Activated CD4-positive, alpha-beta T cell treated with anti-CD3 and anti-CD28 coated beads for 4 hours (primary cell): ENCODE results near the gene C16orf89.
A peak's percentile ranks its signal among the peaks of the same experiment; 100 is the strongest.
"Not testable (repeated sequence)": the region's sequence is repeated elsewhere in the genome, so short reads cannot be mapped to it uniquely, and the experiment has no call there.

Source experiments
- DNase-seq, 2 donors: peaks; one replicate each; pipeline ENCODE4 v3.0.0-alpha.2; 2020

The C16orf89 gene

DNA sequence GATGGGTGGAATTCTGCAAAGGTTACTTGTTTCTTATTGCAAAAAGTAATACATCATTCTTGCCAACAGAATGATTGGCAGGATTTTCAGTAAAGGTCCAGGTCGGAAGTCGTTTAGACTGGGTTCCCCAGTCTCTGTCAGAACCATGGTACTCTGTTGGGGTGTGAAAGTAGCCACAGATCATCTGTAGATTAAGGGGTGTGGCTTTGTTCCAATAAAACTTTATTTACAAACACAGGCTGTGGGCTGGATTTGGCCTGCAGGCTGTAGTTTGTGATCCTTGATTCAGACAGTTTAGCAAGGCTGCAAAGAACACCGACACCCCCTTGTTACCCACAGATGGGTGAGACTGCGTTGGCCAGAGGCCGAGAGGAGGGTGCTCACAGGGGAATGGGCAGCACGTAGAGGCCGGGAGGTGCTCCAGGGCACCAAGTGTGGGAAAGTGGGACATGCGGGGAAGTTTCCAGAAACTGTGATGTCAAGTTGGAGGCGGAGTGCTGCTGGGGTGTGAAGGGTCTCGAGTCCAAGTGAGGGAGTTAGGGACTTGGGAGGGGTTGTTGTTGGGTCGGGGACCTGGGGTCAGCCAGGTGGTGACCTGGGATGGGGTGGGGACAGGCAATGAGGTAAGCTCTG lies 18.5 kb upstream of the C16orf89 start:
- DNase-seq, result not testable (repeated sequence)

DNA sequence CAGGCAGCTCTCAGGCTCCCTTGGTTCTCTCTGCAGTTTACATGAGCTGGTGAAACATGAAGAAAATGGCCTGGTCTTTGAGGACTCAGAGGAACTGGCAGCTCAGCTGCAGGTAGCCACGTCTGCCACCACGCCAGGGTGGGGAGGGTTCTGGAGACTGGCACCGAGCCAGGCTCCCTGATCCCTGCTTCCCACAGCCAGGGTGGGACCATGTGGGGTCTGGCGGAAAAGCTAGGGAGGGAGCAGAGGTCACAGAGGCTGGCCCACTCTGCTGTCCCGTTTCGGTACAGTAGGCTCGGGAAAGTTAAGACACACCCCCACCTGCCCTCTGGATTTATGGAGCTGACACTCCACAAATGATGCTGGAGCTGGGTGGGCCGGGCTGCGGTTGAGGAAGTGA lies 17.9 kb upstream of the C16orf89 start:
- not testable (repeated sequence) for DNase-seq

DNA sequence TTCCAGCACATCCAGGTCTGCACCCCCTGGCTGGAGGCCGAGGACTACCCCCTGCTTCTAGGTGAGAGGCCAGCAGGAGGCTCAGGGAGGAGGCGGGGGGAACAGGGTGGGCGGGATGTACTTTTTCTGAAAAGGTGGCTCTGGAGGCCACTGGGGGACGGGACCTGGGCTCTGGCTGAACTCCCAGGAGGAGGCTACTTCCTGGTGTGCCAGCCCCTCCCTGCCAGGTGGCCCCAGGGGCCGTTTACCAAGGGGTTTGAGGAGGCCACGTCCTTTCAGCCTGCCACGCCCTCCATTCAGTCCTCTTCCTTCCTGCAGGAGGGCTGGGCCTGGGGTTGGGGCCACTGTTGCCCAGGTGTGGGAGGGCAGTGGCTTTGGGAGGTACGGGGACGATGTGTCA lies 15.2 kb upstream of the C16orf89 start:
- not testable (repeated sequence) for DNase-seq

DNA sequence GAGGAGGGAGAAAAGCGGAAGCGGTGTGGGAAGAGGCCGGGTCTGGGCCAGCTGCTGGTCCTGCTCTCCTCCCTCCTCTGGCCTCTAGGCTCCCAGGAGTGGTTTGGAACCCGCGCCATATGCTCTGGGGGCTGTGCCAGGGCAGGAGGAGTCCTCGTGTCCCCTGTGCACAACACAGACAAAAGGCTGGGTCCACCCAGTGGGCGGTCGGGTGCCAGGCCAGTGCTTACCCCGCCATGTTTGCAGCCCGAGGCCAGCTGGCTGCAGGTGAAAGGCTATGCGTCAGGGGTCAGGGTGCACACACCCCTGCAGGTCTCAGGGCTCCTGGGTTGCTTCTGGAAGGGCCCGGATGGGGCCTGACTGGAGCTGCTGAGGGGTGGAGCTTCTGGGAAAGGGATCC lies 14.7 kb upstream of the C16orf89 start:
- not testable (repeated sequence) for DNase-seq

DNA sequence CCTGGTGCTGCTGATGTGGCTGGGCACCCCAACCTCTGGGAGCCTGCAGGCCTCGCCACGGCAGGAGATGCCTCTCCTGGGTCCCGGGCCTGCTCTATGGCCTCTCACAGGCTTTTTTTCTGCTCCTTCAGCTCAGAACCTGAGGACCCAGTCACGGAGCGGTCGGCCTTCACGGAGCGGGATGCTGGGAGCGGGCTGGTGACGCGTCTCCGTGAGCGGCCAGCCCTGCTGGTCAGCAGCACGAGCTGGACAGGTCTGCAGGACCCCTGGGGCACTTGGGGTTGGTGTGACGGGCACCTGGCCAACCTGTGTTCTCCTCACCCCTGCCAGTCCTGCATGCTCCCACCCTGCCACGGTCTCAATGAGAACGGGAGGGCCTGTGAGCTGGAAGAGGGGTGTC lies 12.9 kb upstream of the C16orf89 start:
- DNase-seq, result no peak

DNA sequence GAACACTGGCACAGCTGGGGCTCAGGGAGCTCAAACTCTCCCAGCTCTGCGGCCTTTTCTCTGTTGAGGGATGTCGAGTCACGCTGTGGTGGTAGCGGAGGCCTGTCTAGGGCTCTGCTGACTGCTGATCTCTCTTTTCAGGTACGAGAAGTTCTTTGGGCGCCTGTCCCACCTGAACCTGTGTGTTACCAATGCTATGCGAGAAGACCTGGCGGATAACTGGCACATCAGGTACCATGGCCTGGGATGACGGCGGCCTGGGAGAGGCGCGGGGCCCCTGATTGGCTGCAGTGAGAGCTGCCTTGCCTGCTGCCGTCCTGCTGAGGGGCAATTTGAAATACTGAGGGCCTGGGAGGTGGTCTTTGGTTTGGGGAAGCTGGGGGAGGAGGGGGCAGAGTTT lies 11.5 kb upstream of the C16orf89 start:
- no peak for DNase-seq

DNA sequence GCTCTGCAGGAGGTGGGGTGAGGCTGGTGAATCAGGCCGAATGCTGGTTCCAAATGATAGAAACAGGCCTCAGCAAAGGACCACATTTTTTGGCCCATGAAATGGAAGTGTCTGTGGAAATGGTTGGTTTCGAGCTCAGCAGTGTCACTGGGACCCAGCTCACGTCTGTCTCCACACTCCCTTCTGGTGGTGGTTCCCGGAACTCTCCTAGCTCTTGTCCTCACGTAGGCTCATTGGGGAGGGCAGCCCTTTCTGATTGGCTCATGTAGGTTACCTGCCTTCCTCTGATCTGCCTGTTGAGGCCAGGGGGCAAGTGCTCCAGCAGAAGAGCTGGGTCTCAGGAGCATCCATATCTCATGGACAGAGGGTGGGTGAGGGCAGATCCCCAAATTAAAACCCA lies 9.9 kb upstream of the C16orf89 start:
- DNase-seq, result no peak

DNA sequence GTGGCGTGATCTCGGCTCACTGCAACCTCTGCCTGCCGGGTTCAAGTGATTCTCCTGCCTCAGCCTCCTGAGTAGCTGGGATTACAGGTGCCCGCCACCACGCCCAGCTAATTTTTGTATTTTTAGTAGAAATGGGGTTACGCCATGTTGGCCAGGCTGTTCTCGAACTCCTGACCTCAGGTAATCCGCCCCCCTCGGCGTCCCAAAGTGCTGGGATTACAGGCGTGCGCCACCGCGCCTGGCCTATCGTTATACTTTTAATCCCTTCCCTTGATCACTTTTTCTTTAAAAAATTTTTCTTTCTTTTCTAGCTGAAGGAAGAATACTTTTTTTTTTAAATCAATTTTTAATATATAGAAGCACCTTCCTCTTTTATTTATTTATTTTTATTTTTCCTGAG lies 8.0 kb upstream of the C16orf89 start:
- not testable (repeated sequence) for DNase-seq

DNA sequence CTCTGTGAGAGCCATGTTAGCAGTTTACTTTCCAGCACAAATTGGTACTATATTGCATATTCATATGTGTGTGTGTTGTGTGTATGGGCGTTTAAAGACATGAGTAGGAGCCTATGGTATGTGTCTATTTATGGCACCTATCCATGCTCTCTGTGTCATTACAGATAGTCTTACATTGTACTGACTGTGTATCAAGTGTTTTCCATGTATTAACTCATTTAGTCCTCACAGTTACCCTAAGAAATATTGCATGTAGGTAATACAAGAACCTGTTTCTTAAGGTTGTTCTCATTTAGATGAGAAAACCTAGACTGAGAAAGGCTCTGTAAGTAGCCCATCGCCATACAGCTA lies 7.5 kb upstream of the C16orf89 start:
- DNase-seq, result no peak

DNA sequence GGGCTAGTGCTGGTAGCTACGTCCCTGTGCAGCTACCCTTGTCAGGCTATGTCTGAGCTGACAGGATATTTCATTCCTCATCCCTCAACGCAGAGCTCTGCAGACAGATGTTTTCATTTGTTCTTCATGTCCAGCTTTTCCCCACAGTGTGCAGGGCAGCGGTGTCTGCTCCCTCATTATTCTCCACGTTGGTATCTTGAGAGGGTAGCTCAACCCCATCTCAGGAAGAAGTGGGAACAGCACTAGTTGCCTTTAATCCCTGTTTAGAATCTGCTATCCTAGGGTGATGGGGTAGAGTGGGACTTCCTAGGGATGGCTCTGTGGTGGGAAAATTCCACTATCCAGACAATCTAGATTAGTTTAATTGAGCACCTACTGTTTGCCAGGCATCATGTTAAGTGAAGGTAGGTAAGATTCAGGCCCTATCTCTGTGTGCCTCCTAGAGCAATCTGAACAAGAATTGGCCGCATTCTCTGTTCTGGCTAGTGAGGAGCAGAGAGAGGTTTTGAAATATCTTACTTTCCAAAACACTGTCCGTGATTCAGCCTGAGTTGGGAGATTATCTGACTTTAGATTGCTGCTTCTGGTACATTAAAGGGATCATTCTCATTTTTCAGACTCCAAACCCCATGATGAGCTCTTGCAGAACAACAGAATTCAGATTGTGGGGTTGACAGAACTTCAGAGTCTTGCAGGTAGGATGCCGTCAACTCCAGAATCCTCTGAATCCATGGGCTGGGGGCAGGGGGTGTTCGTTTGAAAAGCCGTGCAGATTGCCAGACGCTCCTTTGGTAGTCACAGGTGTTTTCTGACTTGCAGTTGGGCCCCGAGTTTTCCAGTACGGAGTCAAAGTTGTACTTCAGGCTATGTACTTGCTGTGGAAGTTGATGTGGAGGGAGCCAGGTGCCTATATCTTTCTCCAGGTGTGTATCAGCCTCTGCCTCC lies 6.8 kb upstream of the C16orf89 start:
- DNase-seq, result no peak

DNA sequence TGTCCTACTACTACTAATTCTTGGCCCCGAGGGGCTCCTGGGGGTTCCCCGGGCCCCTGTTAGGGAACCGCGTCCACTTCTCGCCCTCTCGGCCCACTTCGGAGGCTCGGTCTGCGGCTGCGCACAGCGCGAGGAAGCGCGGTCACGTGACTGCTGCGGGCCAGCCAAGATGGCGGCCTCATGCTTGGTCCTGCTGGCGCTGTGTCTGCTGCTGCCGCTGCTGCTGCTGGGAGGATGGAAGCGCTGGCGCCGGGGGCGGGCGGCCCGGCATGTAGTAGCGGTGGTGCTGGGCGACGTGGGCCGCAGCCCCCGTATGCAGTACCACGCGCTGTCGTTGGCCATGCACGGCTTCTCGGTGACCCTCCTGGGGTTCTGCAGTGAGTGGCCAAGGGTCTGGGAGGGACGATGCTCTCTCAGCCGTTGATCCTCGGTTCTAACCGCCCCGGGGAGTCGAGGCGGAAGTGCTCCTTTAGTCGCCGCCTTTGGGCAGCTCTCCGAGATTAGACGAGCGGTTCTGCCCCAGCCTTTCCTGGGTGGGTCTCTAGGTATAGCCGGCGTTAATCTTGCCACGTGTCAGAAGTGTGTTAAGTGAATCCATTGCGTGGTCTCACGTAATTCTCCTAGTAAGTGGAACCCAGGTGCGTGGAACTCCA lies 6.1 kb upstream of the C16orf89 start, which contains the start of gene ALG1:
TSS of gene ALG1 (plus strand) at position 163 of the 653 bp plus-strand sequence. CDS start at position 170, 7 bp downstream.
- DNase-seq, result peak; percentile 86 to 88

DNA sequence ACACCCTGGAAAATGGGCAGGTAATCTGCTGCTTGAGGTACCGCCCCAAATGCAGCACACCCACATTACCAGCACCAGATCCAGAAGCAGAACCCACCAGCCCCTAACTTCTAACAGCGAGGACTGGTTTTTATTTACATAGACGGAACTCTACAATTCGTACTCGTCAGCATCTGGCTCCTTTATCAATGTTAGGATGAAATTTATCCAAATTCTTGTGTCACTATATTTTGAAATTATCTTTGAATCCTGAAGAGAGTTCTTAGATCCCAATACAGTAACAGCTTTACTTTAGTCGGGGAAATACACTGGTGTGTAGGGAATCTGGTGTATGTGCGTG lies 5.6 kb upstream of the C16orf89 start:
- DNase-seq, result no peak

DNA sequence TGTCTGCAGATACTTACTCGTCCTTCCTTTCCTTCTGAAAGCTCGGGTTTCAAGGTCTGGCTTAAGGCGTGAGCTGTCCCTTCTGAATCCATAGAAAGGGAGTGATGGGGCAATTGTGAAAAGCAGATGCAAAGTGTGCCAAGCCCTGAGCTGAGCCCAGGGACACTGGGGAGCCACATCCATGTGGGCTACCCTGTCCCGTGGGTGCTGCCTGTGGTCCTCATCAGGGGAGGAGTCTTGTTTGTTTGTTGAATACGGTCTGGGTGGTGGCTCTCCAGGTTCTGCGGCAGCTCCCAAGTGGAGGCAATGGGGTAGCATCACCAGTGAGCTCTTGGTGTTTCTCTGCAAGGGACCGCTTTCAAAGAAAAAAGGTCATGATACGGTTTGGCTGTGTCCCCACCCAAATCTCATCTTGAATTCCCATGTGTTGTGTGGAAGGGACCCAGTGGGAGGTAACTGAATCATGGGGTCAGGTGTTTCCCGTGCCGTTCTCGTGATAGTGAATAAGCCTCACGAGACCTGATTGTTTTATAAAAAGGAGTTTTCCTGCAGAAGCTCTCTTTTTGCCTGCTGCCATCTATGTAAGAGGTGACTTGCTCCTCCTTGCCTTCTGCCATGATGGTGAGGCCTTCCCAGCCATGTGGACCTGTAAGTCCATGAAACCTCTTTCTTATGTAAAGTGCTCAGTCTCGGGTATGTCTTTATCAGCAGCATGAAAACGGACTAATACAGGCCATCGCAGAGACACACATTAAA lies 4.9 kb upstream of the C16orf89 start:
- DNase-seq, result no peak

DNA sequence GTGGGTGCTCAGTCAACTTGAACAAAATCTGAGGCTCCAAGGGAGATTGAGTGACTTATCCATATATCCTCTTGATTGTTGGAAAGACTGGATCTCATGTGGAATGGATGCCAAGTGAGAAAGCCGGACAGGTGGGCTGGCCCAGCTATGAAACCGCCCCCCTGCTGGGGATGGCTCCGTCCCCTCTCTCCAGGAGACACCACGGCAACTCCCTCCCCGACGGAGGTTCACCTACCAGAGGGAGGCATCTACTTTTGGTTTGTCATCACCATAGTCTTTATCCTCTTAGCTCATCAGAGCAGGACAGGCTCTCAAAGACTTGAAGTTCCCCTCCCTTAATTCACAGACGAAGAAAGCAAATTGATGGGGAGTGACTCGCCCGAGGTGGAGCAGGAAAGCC lies 4.1 kb upstream of the C16orf89 start:
- no peak for DNase-seq

DNA sequence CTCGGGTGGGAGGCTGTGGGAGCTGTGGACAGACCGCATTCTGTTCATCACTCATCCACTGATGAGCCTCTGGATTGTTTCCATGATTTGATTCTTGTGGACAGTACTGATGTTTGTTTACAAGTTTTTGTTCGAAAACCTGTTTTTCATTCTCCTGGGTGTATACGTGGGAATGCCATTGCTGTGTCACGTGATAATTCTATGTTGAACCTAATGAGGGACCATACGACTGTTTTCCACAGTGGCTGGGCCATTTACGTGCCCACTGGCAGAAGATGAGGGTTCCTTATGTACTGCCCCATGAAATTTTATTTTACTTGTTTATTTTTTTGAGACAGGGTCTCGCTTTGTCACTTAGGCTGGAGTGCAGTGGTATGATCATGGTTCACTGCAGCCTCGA lies 3.3 kb upstream of the C16orf89 start:
- no peak for DNase-seq

DNA sequence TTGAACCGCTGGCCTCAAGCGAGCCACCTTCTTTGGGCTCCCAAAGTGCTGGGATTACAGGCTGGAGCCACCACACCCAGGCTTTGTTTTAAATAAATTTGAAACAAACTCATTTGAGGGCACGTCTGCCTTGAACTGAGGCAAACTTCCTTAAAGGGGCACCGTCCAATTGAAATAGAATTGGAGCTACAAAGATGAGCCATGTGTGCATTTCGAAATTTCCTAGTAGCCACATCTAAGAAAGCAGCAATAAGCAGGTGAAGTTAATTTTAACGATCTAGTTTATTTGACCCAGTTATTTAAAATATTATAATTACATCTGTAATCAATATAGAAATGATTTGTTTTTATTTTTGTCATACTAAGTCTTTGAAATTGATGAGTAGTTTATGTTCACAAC lies 755 bp upstream of the C16orf89 start:
- no peak for DNase-seq

DNA sequence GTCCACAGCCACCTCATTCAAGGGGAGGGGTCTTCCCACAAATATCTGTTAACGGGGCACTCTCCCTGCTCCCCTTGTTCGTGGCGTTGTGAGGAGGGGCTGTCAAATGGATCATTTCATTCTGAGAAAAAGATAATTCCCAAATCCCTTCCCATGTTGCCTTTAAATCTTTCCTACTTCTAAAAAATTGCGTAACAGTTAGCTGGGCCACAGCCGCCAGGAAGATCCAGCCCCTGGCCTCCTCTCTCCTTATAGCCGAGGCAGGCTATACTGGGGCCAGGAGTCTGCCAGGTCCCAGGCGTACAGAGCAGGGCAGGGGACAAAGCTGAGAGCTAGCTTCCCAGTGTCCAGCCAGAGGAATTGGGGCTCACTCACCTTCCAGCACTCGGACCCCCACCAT lies 430 bp downstream of the C16orf89 start:
- DNase-seq, result no peak

DNA sequence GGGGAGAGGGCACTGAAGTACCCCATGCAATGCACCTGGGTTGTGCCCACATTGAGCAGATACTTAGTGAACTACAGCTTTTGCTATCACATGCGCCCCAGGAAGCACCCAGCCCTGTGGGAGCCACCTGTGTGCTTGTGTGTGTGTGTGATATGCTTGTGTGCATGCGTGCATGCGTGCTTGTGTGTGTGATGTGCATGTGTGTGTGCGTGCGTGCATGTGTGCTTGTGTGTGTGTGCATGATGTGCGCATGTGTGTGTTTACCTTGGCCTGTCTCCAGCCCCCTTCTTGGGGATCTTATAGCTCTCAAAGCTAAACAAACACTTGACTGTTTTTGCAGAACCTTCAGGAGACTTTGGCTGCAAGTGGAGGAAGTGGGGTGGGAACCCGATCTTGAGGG lies 841 bp downstream of the C16orf89 start:
- no peak for DNase-seq

DNA sequence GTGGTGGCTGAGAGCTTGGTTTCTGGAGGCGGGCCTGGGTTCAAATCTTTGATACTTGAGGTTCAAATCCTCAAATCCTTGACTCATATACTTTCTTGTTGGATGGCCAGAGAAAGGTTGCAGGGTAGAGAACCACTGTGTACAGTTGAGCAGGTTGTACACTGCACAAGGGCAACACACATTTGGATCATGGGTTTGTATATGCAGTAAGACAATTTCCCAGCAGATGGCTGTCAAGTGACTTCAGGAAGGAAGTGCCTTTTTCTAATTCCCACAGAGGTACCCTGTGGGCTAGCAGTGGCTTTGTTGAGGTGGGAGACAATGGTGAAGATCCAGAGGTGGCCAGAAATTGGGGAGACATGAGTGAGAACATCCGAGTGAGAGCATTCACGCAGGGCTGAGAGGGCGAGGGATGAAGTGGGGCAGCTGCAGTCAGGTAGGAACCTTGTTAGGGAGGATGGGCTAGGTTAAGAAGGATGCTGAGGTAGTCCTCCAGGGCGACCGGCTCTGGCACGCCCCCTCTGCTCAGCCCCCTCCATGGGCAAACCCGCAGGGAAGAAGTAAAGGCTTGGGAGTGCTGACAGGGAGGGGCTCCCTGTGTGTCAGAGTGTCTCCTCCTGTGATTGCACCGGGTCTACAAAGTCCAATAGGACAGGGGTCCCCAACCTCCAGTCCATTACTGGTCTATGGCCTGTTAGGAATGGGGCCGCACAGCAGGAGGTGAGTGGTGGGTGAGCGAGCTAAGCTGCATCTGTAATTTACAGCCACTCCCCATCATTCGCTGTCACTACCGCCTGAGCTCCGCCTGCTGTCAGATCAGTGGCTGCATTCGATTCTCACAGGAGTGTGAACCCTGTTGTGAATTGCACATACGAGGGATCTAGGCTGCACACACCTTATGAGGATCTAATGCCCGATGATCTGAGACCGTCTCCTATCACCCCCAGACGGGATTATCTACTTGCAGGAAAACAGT lies 2.7 kb downstream of the C16orf89 start:
- no peak for DNase-seq

DNA sequence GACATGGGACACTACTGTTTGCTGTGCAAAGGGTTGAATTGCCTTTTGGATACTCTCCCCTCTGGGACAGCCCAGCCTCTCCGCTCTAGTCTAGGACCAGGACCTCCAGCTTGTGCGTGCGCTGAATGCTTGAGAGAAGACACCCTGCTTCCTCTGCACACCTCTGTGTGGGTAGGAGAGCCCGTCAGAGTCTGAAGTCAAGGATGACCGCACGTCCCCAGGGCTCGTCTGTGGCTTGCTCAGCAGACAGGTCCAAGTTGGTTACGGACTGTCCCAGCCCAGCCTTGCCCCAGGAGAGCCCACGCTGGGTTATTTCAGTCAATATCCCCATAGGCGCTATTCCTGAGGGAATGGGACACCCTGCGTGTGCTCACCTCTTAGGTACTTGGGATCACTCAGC lies 3.7 kb downstream of the C16orf89 start:
- no peak for DNase-seq

DNA sequence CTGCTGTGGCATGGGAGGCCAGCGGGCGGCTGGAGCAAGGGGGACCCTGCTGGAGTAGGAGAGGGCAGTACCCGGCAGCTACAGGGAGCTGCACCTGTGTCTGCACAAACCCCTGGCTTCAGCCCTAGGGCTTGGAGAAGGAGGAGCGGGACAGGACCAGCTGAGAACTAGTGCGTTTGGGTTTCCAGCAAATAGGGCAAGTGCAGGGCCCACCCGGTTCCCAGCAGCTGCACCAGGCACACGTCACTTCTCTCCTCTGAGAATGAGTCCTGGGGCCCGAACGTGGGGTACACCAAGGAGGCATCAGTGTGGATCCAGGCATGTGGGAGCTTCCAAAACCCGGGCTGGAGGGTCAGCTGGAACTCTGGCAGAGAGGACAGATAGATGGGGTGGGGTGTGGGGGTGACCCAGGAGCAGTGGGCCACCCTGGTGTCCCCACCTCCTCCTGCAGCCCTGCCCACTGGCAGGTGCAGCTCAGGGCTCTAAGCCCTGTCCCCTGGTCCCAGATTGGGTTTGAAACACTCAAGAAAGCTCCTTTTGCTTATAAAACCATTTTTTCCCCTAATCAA lies 5.6 kb downstream of the C16orf89 start:
- no peak for DNase-seq
